ENCODE measurements around the gene CAV3.

- TF ChIP-seq POLR2A (IDR thresholded peaks at IDR 0.05; ENCODE audit: borderline replicate concordance, extremely low read depth, insufficient read depth, insufficient read length) (no peak), ZNF274 (IDR thresholded peaks at IDR 0.05; ENCODE audit: low read depth, low read length) (no peak), EZH2 (IDR thresholded peaks at IDR 0.05) (no peak), EGR1 (IDR thresholded peaks at IDR 0.05; ENCODE audit: low read depth) (no peak), CTCF (IDR thresholded peaks at IDR 0.05 in 2 of 3, conservative IDR thresholded peaks at IDR 0.05 in 1 of 3; ENCODE audit: borderline replicate concordance in 1 of 3, insufficient read depth in 1 of 3, low read depth in 2 of 3, low read length in 2 of 3) (no peak), ZFX (IDR thresholded peaks at IDR 0.05) (no peak), EZH2phosphoT487 (IDR thresholded peaks at IDR 0.05; ENCODE audit: borderline replicate concordance) (no peak)
- TF ChIP-seq, protein P1, sequence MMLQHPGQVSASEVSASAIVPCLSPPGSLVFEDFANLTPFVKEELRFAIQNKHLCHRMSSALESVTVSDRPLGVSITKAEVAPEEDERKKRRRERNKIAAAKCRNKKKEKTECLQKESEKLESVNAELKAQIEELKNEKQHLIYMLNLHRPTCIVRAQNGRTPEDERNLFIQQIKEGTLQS (IDR thresholded peaks at IDR 0.05), result no peak
Observed at GRCh38 chr3:8760091-8760490, 26.5 kb downstream of the CAV3 start.
